ENCODE results near the gene PTGR3. TPM values are rescaled to one million over a fixed set of nuclear protein-coding genes. Genes with fewer than 3 reads are reported as not detected.

Gene PTGR3
- total RNA-seq, 1 donor from 2014 or later, result 6.8 TPM

DNA sequence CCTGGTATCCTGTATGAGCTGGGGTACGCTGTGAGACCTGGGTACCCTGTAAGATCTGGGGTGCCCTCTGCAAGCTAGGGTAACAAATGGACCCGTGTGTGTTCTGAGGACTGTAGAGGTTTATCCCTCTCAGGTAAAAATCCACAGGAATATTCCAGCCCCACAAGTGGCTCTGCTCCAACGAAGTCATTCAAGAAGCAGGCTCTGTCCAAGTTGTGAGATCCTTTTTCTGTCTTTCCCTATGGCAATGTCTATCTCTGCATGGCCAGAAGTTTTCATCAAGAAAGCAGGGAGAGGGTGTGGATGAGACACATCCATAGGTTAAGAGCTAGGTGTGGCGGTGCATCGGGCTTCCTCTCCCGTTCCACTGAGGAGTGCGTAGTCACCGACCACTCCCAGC, 43.0 kb downstream of the PTGR3 start:
- DNase-seq (ENCODE audit: low read depth) (no peak), FAIRE-seq (no peak)
- Histone ChIP-seq H3K27me3 (ENCODE audit: control insufficient read depth, insufficient read depth, low read length) (peaks cover 1% of the 10 kb centered on the region), H3K4me3 (ENCODE audit: low read depth, low read length) (no peak overlapping the region), H3K36me3 (ENCODE audit: control insufficient read depth, insufficient read depth, low read length) (no peaks in the 10 kb centered on the region)
- no peak for TF ChIP-seq CTCF (IDR thresholded peaks at IDR 0.05; ENCODE audit: insufficient read depth, low read length, severe bottlenecking)

GRCh38 chr18:75164479-75164878, 44.5 kb downstream of the PTGR3 start:
- Histone ChIP-seq H3K36me3 (ENCODE audit: control insufficient read depth, insufficient read depth, low read length) (no peaks in the 10 kb centered on the region), H3K4me3 (ENCODE audit: low read depth, low read length) (no peak overlapping the region), H3K27me3 (ENCODE audit: control insufficient read depth, insufficient read depth, low read length) (peaks cover 3% of the 10 kb centered on the region)
- DNase-seq (ENCODE audit: low read depth), result no peak
- no peak for FAIRE-seq
- no peak for TF ChIP-seq CTCF (IDR thresholded peaks at IDR 0.05; ENCODE audit: insufficient read depth, low read length, severe bottlenecking)

DNA sequence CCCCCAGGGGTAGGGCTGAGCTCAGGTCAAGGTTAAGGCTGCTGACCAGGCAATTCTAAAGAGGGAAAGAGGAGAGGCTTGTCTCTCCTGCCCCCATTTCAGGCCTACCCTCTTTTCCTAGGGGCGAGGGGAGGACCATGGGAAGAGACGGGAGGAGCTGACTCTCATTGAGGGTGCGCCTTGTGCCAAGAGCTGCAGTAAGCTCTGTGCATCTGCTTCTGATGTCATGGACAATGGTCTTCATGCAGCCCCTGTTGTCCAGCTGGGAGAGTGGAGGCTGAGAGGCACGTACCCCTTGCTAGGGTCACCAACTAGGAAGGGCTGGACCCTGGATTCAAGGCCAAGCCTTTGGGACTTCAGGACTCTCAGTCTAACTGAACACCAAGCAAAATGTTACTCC, 45.2 kb downstream of the PTGR3 start:
- no peak for DNase-seq (ENCODE audit: low read depth)

GRCh38 chr18:75162978-75163377, 46.0 kb downstream of the PTGR3 start:
- no peak overlapping the region for H3K4me3 ChIP-seq (ENCODE audit: low read depth, low read length)
- DNase-seq (ENCODE audit: low read depth), result no peak
- TF ChIP-seq CTCF (IDR thresholded peaks at IDR 0.05; ENCODE audit: insufficient read depth, low read length, severe bottlenecking), result no peak
- no peaks in the 10 kb centered on the region for H3K36me3 ChIP-seq (ENCODE audit: control insufficient read depth, insufficient read depth, low read length)
- peak; percentile 72 for FAIRE-seq
- H3K27me3 ChIP-seq (ENCODE audit: control insufficient read depth, insufficient read depth, low read length), result peaks cover 3% of the 10 kb centered on the region

More for the DNA sequence above, 45.2 kb downstream of the PTGR3 start:
- Histone ChIP-seq H3K4me3 (ENCODE audit: low read depth, low read length) (no peak overlapping the region), H3K27me3 (ENCODE audit: control insufficient read depth, insufficient read depth, low read length) (peaks cover 3% of the 10 kb centered on the region), H3K36me3 (ENCODE audit: control insufficient read depth, insufficient read depth, low read length) (no peaks in the 10 kb centered on the region)
- FAIRE-seq, result no peak
- TF ChIP-seq CTCF (IDR thresholded peaks at IDR 0.05; ENCODE audit: insufficient read depth, low read length, severe bottlenecking), result no peak

DNA sequence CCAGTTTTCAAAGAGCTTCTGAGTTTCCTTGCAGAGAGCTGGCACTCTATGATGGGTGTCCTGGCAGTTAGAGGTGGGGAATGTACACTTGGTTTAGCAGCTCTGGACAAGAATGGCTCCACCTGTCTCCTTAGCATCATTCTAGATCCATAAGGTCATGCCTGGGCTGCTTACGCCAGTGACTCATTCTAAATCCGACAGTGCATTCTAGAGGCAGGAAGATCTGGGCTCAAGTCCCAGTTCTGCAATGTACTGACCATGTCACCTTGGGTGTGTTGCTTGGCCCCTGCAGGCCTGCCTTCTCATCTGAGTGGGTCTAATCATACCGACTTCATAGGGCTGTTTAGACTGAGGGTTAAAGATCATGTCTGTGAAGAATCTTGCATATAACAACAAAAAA, 46.5 kb downstream of the PTGR3 start:
- no peaks in the 10 kb centered on the region for H3K36me3 ChIP-seq (ENCODE audit: control insufficient read depth, insufficient read depth, low read length)
- DNase-seq (ENCODE audit: low read depth) (peak; percentile 40), FAIRE-seq (no peak)
- no peak for TF ChIP-seq CTCF (IDR thresholded peaks at IDR 0.05; ENCODE audit: insufficient read depth, low read length, severe bottlenecking)
- peaks cover 3% of the 10 kb centered on the region for H3K27me3 ChIP-seq (ENCODE audit: control insufficient read depth, insufficient read depth, low read length)
- H3K4me3 ChIP-seq (ENCODE audit: low read depth, low read length), result no peak overlapping the region

DNA sequence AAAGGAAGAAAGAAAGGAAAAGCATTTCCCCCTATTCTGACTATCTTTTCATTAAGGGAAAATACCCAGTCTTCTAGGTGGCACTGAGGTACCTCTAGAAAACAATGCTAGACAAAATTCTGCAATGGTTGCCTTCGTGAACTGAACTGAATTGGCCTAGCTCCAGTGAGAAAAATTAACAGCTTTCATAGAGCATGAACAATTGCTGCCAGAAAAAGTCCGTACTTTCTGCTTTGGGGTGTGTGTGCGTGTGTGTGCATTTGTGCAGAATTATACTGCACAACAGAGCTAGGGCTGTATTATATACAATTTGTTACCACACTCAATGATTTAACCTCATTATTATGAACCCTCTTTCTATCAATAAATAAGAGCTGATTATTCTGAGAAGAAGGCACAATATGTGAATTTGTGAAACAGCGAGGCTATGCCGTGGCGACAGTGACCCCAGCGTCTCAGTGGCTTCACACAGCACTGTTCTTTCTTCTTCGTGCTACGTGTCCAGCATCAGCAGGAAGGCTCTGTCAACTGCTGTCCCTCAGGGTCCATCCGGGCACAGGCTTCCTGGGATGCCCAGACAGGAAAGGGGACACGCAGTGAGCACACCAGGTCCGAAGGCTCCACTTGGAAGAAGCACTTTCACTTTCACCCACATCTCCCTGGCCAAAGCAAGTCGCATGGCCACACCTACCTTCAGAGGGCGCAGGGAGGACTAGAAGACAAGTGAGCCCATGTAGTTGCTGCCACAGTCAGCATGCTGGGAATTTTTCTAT, 47.5 kb downstream of the PTGR3 start:
- DNase-seq (ENCODE audit: low read depth) (no peak), FAIRE-seq (no peak)
- no peak for TF ChIP-seq CTCF (IDR thresholded peaks at IDR 0.05; ENCODE audit: insufficient read depth, low read length, severe bottlenecking)
- Histone ChIP-seq H3K4me3 (ENCODE audit: low read depth, low read length) (no peak overlapping the region), H3K27me3 (ENCODE audit: control insufficient read depth, insufficient read depth, low read length) (peaks cover 2% of the 10 kb centered on the region), H3K36me3 (ENCODE audit: control insufficient read depth, insufficient read depth, low read length) (no peaks in the 10 kb centered on the region)
